Measurements from ENCODE around the gene ARVCF.
"Not testable (repeated sequence)": the region's sequence is repeated elsewhere in the genome, so short reads cannot be mapped to it uniquely, and the experiment has no call there.

ARVCF gene

DNA sequence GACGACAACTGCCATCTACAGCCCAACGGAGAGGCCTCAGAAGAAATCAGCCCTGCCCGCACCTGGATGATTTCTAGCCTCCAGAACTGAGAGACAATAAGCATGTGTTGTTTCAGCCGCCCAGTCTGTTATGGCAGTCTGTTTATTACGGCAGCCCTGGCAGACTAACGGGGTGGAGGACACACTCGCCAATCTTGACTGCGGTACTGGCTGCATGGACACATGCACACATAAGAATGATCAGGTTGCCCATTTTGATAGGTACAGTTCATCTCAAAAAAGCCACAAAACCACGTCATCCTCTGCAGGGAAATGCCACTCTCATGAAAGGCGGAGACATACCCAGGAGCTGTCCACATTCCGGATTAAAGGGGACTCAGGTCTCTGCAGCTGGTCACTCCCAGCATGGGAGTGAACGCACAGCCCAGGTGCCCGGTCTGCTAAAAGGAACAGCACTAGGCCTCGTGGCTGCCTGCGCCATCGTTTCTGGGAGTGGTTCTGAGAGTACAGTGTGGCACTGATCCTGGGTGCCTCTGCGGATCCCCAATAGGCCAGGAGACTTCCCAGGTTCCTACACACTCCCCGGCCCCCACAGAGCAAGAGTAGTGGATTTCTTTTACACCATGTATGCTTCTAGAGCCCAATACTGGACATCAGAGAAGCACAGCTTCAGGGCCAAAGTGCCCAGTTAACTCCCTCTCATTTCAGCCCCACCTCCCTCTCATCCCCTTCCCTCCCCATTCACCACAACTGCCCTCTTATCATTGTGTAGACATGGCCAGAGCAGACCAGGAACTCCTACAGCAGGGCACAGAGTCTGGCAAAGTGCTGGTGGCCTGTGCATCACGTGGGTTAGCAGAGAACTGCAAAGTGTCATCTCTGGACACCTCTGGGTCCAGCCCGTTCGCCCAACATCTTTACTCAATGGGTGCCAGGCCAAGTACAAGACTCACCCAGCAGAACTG is 86.8 kb downstream of the ARVCF start:
- Mint-ChIP-seq H3K4me1 (ENCODE audit: low read depth) (no peaks in the 10 kb centered on the region), H3K4me3 (no peak overlapping the region), H3K9me3 (no peaks in the 10 kb centered on the region), H3K36me3 (ENCODE audit: low read depth) (no peaks in the 10 kb centered on the region), H3K27ac (no peak overlapping the region), H3K27me3 (ENCODE audit: low read depth) (no peaks in the 10 kb centered on the region)
- DNase-seq (ENCODE audit: low spot score) = no peak

DNA sequence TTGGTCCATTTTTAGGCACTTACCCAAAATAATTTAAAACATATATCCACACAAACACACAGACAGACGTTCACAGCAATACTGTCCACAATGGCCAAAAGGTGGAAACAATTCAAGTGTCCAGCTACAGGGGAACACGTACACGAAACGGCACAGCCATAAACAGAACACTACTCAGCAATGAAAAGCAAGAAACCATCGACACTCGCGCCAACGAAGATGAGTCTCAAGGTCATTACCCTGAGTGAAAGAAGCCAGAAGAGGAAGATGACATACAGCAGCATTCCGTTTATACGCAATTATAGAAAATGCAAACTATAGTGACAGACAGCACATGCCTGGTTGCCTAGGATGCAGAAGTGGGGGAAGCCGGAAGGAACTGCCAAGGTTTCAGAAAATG is 88.4 kb downstream of the ARVCF start:
- H3K27ac Mint-ChIP-seq = no peak overlapping the region
- H3K36me3 Mint-ChIP-seq (ENCODE audit: low read depth) = peaks cover 3% of the 10 kb centered on the region
- H3K4me1 Mint-ChIP-seq (ENCODE audit: low read depth) = no peaks in the 10 kb centered on the region
- no peak for DNase-seq (ENCODE audit: low spot score)
- H3K27me3 Mint-ChIP-seq (ENCODE audit: low read depth) = no peaks in the 10 kb centered on the region
- H3K9me3 Mint-ChIP-seq = no peaks in the 10 kb centered on the region
- H3K4me3 Mint-ChIP-seq = no peak overlapping the region

DNA sequence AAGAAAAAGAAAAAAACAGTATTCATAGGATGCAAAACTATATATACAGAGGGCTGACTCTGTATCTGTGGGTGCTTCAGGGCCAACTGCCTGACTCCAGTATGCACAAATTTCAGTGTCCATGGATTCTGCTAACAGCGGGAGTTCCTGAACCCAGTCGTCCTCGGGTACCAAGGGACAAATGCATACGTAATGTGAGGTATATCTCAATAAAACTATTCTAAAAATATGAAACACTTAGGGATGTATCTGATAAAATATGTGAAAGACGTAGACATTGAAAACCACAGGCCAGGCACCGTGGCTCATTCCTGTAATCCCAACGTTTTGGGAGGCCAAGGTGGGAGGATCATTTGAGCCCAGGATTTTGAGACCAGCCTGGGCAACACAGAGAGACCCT is 88.9 kb downstream of the ARVCF start:
- Mint-ChIP-seq H3K4me3 (no peak overlapping the region), H3K9me3 (no peaks in the 10 kb centered on the region), H3K4me1 (ENCODE audit: low read depth) (no peaks in the 10 kb centered on the region), H3K36me3 (ENCODE audit: low read depth) (peaks cover 3% of the 10 kb centered on the region), H3K27me3 (ENCODE audit: low read depth) (no peaks in the 10 kb centered on the region), H3K27ac (no peak overlapping the region)
- DNase-seq (ENCODE audit: low spot score) = no peak

DNA sequence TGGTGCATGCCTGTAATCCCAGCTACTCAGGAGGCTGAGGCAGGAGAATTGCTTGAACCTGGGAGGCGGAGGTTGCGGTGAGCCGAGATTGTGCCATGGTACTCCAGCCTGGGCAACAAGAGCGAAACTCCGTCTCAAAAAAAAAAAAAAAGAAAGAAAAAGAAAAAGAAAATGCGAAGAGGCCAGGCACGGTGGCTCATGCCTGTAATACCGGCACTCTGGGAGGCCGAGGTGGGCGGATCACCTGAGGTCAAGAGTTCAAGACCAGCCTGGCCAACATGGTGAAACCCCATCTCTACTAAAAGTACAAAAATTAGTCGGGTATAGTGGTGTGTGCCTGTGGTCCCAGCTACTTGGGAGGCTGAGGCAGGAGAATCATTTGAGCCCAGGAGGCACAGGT is 90.6 kb downstream of the ARVCF start:
- not testable (repeated sequence) for H3K9me3 Mint-ChIP-seq; H3K27me3 Mint-ChIP-seq (ENCODE audit: low read depth); H3K4me3 Mint-ChIP-seq; DNase-seq (ENCODE audit: low spot score); H3K36me3 Mint-ChIP-seq (ENCODE audit: low read depth); H3K4me1 Mint-ChIP-seq (ENCODE audit: low read depth); H3K27ac Mint-ChIP-seq

DNA sequence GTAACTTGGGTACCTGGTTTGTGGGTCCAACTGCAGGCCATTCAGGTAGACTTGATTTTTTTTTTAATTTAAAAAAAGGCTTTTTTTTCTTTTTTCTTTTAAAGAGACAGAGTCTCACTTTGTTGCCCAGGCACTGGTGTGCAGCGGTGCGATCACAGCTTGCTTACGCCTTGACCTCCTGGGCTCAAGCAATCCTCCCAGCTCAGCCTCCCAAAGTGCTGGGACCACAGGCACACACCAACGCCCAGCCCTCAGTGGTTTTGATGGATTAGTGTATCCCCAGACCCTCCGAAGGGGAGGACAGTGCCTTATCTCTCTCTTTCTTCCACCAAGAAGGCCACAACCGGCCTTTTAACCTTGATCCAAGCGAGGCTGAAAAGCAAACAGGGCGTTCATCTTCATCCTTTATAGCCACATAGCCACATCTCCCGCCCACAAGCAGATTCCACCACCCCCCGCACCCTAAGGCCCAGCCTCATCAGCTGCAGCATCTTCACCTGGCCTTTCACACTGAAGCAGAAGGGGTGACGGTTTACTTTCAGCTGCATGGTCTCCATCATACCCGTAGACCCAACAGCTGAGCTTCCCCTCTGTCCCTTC is 92.6 kb downstream of the ARVCF start:
- Mint-ChIP-seq H3K9me3 (no peaks in the 10 kb centered on the region), H3K4me1 (ENCODE audit: low read depth) (no peaks in the 10 kb centered on the region), H3K27ac (no peak overlapping the region), H3K36me3 (ENCODE audit: low read depth) (peaks cover 3% of the 10 kb centered on the region), H3K27me3 (ENCODE audit: low read depth) (no peaks in the 10 kb centered on the region), H3K4me3 (no peak overlapping the region)
- no peak for DNase-seq (ENCODE audit: low spot score)

DNA sequence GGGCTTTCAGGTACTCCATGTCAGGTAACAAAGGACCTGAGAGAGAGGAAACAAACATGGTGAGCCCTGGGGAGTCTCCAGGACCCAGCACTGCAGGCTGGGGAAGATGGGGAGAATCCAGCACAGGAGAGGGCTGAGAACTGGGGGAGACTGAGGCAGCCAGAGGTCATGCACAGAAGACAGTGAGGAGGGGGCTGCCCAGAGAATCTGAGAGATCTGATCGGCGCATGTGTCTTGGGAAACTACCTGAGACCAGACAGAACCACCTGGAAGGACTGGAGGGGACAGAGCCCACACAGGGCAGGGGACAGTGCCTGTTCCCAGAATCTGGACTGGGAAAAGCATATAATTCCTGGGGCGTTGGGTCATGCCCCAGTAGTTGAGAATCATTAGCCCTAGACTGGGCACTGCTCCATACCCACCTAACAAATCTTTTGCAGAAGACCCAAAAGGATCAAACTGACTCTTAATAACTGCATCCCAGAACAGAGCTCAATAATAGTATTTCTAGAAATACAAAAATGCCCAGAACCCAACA is 95.0 kb downstream of the ARVCF start:
- H3K9me3 Mint-ChIP-seq = no peaks in the 10 kb centered on the region
- H3K36me3 Mint-ChIP-seq (ENCODE audit: low read depth) = peaks cover 4% of the 10 kb centered on the region
- no peaks in the 10 kb centered on the region for H3K27me3 Mint-ChIP-seq (ENCODE audit: low read depth)
- H3K4me1 Mint-ChIP-seq (ENCODE audit: low read depth) = no peaks in the 10 kb centered on the region
- no peak for DNase-seq (ENCODE audit: low spot score)
- no peak overlapping the region for H3K27ac Mint-ChIP-seq
- no peak overlapping the region for H3K4me3 Mint-ChIP-seq

Data from T-helper 2 cell treated with Interferon-gamma antibody and Interleukin-4, amounts not matched to agents 5 μg/mL and 100 μg/mL, for 36 hours (primary cell).